Activated naive CD8-positive, alpha-beta T cell treated with anti-CD3 and anti-CD28 coated beads, Interleukin-2, amount 50 U/mL, for 16 hours (primary cell): ENCODE measurements around the gene PROSER2.
"Not testable (repeated sequence)": the region's sequence is repeated elsewhere in the genome, so short reads cannot be mapped to it uniquely, and the experiment has no call there.

Experiments used
- DNase-seq: peaks from one replicate; pipeline ENCODE4 v3.0.0-alpha.2; 2020; ENCODE audit warnings: low read depth, low spot score

PROSER2 gene

DNA sequence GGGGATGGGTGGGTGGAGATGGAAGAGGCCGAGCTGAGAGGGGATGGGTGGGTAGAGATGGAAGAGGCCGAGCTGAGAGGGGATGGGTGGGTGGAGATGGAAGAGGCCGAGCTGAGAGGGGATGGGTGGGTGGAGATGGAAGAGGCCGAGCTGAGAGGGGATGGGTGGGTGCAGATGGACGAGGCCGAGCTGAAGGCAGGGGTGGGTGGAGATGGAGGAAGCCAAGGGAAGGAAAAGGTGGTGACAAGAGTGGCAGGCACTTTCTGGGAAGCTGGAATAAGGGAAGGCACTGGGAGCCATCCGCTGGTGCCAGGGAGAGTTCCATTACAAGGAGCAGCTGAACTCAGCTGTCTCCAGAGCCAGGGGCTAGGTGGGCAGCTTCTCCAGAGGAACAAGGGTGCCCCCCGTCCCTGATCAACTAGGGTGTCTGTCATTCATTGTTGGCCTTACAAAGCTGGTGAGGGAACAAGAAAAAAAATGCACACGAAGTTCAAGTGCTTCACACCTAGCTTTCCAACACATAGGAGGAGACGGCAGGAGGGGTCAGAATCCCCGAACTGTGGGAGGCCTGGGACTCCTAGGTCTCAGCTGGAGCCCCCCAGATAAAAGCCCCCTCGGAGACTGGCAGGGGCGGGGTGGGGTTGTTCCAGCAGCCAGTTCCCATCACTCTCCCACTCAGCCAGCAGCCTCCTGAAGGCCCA lies 62.4 kb downstream of the PROSER2 start:
- no peak for DNase-seq

DNA sequence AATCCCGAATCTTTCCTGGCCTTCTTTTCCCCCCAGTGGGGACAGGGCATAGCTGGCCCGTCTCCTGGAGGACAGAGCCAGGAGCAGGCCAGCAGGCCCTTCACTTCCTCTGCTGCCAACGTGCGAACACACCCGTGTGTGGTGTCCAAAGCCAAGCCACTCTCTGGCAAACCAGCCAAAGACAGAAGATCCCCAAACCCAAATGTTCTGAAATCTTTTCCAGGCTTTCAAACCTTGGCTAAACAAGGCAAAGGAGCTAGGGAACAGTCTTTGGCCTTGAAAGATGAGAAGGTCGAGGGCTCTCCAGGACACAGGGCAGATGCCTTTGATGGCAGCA lies 63.0 kb downstream of the PROSER2 start:
- DNase-seq = no peak

DNA sequence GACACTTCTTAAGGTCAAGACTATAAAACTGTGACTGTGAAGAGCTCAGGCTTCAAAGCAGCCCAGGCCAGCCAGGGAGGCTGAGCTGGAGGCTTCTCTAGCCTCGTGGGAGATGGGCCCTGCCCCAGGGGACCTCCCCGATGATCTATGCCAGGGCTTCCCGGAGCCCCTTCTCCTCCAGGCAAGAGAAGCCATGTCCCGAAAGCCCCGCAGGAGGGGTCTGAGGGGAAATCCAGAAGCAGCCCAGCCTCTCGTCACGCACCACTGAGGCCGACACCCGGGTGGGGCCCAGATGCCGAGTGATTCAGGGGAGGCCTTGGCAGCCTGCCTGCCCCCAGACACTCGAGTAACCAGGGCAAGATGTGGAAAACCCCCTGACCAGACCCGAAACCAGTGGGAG lies 63.7 kb downstream of the PROSER2 start:
- no peak for DNase-seq

DNA sequence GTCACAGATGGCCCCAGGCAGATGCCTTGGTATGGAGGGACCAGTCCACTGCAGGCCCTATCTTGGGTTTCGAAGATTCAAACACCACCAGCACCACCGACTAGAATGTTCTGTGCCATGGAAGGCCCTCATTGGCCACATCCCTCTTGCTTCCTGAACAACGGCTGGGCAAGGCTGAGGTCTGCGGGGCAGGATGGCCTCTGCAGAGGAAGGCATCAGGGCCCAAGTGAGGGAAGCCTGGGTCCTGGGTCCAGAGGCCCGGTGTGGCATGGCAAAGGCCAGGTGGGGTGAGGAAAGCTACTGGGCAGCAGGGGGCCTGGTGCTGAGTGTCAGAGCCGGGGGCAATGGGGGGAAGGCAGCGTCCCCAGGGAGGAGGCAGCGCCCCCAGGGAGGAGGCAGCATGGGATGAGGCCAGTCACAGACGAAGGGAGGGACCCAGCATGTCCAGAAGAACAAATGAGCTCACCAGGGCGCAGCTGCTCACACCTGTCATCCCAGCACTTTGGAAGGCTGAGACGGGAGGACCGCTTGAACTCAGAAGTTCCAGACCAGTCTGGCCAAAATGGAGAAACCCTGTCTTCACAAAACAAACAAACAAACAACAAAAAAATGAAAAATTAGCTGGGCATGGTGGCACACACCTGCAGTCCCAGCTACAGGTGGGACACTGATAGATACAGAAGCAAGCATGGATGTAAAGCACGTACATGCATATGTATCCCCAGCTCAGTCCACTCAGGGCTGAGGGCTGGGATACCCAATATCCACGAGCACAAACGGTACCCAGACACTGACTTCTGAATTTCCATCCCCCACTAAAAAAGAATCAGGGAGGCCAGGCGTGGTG lies 64.4 kb downstream of the PROSER2 start:
- no peak for DNase-seq

DNA sequence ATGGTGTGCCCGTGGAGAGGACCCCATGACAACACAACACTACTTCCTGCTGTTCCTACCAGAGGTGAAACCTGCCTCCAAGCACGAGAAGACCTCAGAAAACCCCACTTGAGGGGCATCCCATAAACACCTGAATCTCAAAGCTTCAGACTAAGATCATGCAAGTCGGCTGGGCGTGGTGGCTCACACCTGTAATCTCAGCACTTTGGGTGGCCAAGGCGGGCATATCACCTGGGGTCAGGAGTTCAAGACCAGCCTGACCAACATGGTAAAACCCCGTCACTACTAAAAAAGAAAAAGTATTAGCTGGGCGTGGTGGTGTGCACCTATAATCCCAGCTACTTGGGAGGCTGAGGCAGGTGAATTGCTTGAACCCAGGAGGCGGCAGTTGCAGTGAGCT lies 66.1 kb downstream of the PROSER2 start:
- not testable (repeated sequence) for DNase-seq

DNA sequence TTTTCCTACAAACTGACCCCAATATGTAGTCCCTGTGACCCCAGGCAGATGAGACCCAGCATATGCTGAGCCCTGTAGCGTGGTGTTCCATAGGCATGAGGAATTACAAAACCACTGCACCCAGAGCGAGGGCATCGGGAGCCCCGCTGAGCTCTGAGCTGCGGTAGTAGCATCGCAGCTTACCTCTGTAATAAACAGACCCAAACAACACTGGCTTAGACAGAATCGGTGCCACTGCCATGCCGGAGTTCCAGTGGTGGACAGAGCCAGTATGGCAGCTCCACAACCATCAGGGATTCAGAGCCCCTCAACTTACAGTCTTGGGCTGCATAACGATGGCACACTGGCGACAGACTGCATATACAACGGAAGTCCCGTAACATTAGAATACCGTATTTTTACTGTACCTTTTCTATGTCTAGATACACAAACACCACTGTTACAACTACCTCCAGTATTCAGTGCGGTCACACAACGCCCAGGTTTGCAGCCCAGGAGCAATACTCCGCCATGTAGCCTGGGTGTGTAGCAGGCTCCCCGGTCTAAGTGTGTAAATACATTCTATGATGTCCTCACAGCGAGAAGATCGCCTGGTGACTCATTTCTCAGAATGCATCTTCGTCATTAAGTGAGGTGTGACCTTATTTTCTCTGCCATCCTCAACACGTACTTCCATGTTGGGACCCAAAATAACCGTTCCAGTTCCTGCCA lies 68.8 kb downstream of the PROSER2 start:
- DNase-seq = no peak

DNA sequence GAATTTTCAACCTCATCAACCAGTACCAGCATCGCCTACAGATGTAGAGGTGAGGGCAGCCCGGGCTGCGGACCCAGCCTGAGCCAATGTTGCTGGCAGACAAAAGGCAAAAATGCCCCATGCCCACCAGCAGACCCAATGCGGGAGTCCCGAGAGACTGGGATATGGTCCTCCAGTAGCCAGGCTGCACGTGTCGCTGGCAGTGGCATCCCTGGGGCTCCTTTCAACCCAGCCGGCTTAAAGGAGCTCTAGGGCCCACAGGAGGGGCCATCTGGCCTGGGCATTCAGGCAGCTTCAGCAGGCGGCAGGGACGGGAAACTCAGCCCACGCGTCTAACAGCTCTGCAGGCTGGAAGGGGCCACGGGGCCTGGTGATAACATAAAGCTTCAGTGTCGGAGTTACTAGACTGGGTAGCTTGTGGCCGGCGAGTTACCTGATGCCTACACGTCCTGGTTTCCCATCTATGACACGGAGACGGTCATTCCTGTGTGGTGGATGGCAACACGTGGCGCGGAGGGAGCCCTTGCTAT lies 70.7 kb downstream of the PROSER2 start:
- no peak for DNase-seq

DNA sequence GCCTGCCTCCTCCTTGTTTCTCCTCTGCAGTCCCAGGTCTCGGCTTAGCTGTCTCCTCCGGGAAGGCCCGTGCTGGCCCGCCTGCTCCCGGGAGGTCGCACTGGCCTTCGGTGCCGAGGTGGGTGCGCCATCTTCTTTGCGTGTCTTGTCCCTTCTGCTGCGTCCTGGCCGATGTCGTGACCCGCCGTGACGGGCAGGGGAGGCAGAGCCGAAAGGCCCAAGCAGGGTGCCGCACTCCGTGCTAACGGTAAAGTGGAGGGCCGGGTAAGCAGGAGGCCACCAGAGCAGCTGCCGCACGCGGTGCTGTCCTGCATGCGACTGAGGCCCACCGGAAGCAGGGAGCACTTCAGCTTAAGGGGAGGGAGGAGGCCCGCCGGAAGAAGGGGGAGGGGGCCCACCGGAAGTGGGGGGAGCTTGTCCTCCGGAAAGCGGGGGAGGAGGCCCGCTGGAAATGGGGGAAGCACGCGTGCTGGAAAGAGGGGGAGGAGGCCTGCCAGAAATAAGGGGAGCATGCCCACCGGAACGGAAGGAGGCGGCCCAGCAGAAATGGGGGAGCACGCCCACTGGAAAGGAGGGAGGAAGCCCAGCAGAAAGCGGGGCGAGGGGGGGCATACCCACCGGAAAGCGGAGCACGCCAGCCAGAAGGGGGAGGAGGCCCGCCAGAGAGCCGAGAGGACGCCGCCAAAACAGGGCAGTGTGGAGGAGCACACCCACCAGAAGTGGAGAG lies 71.4 kb downstream of the PROSER2 start:
- no peak for DNase-seq

DNA sequence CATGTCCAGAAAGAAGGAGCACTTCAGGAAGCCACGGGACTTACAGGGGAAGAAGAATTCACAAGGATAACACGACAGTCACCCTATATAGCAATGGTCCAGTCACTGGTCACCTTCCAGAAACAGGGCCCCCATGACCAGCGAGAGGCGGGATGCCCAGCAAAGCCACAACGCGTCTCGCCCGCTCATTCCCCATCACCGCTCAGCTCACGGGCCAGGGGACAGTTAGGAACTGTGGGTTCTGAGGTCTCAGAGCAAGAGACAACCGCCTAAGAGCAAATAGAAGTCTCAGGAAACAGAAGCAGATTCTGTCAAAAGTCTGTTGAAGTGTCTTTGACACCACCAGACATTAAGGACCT lies 71.9 kb downstream of the PROSER2 start:
- no peak for DNase-seq

DNA sequence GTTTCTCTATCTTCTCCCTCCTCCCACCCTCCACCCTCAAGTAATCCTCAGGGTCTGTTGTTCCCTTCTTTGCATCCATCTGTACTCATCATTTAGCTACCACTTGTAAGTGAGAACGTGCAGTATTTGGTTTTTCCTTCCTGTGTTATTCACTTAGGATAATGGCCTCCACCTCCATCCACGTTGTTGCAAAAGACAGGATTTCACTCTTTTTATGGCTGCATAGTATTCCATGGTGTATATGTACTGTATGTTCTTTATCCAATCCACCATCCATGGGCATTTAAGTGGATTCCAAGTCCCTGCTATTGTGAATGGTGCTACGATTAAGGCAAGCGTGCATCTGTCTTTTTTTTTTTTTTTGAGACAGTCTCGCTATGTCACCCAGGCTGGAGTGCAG lies 72.4 kb downstream of the PROSER2 start:
- no peak for DNase-seq

DNA sequence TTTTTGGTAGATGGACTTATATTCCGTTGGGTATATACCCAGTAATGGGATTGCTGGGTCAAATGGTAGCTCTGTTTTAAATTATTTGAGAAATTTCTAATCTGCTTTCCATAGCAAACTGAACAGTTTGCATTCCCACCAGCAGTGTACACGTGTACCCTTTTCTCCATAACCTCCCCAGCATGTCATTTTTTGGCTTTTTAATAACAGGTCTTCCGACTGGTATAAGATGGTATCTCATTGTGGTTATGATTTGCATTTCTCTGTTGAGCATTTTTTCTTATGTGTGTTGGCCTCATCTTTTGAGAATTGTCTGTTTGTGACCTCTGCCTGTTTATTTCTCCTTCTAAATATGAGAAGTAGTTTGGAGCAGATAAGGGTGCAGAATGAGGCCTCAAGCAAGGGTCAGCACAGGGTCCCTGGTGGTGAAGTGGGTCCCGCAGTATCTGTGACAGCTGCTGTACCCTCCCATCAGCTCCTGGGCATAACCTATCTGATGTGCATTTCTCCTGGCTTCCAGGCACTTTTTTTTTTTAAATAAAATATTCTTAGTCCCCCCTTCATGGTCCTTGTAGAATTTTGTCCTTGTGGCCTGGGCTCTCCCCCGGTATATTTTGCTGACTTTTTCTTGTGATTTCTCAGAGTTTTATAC lies 73.5 kb downstream of the PROSER2 start:
- no peak for DNase-seq

DNA sequence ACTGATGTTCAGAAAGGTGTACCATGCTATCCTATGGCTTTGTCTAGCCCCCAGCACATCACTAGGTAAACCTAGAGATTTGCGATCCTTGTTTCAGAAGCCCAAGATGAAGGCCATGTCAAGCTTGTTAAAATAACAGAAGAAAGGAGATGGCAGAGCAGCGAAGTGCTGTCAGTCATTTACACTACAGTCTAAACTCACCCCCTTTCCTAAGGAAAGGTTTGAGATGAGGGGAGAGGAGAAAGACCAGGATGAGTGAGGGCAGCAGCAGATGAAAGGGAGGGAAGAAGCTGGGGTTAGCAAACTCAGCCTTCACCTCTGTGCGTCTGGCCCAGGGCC lies 74.8 kb downstream of the PROSER2 start:
- DNase-seq = no peak

DNA sequence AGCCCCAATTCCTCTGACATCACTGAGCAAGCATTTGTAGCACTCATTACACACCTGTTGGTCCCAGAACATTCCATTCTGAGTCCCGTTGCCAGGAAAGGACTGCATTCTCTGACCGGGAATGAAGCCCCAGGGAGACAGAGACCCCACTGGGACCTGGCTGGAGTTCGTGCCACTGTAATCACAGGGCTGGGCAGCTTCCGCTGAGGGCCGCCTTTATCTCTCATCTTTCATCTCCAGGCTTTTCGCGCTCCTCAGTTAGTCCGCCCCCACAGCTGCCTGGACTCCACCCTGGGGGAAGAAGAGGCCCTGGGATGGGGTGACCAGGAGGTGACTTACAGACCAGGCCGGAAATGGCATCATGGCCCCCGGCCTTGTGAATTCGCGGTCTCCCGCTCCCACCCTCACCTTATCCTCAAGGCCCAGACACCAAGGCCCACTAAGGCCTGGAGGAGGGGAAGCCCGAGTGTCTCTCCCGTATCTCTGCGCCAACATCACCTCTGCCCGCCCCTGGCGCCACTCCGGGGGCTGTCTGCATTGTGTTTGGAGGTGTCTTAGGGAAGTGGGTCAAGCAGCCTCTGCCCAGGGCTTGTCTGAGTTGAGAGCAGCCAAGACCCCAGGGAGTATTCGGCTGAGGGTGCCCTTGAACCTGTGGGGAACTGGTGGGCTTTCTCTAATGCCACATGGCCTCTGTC lies 75.4 kb downstream of the PROSER2 start:
- DNase-seq = no peak

DNA sequence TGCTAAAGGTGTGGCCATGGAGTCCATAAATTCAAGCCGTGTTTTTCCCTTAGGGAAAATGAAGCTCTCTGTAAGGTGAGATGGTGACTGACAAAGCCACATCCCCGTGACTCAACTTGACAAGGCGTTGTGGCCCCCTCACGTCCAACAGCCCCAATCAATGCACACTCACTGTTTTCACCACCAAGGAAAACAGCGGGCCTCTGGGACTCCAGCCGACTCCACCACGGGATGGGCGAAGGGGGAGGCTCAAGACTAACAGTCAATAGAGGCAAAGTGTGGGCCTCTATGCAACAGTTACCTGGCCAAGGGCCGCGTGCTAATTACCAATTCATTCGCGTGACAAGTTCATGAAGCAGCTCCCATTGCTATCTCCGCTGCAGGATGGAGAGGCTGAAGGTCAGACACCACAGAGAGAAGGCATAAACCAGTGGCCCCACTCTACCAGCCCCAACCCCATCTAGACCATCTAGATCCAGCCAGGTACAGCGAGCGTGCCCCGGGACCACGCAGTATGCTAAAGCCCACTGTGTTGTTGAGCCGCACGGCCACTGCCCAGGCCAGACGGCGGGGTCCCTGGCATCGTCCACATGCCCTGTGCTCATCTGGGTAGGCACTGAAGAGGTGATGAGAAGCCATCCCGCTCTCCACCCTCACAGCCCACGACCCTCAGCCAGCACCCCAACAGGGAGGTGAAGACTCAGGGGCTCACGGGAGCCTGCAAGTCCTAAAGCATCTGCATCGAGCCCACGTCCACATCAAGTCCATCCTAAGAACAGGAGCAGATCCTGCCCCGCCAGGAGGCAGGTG lies 76.1 kb downstream of the PROSER2 start:
- DNase-seq = no peak

DNA sequence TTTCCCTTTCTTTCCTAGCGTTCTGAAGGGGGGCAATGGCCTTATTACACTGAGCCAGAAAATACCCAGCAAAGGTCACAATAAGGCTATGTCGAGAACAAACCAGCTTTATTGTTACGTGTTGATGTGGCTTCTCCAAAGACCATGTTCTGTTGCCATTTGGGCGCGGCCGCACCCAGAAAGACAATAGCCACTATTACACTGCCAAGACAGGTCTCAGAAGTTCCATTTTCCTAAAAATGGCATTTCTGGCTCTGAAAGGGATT lies 77.8 kb downstream of the PROSER2 start:
- no peak for DNase-seq

DNA sequence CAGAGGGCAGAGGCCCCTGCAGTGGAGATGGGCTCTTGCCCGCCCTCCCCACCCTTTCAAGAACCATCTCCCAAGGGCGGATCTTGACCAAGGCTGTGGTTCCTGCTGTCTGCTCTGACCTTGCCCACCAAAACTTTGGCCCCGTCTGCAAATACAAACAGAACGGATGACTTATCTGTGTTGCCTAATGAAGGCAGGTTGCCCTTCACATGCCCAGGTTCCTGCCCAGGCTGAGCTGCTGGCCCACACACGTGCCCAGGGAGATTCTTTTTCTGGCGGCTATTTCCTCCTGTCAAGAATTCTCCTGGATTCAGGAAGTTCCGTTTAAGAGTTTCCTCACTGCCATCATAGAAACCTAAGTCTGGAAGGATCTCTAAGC lies 78.3 kb downstream of the PROSER2 start:
- no peak for DNase-seq

DNA sequence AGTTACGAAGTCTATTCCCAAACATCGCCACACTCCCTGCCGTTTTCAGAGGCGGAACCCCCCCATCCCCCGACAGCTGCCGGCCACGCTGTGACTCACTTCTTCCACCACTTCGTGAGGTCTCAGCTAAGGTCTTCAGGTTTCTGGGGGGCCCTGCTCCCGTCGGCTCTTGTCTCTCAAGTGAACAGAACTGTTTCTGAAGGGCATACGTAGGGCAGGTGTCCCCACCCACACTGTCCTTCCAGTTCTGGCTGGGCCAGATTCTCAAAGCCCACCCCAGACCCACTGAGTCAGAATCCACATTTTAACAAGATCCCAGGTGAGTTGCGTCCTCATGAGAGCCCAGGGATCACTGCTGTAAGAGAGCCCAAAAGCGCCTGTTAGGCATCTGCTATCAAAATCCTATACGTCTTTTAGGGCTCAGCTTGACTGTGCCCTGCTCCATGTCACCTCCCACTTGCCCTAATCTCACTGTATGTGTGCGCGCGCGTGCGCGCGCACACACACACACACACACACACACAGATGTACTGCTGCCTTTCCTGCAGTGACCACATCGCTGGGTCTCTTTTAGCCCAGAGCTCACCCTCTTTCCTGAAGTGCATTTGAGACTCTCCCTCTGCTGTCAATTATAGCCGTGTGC lies 78.8 kb downstream of the PROSER2 start:
- DNase-seq = no peak

DNA sequence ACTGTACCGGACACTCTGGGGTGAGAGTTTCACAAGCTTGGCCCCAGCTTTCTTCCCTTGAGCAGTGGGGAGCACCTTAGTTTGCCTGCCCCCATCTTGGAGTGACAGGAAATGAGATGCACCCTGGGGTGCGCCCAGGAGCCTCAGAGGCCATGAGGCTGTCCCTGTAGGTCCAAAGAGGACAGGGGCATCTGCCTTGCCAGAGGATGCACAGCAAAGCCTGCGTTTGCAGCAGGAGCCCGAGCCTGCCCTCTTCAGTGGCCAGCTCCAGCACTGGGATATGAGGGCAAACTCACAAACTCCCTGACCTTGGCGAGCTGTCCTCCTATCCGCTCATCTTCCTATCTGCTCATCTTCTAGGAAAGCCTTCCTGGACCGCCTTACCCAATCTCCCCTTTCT lies 79.5 kb downstream of the PROSER2 start:
- no peak for DNase-seq

DNA sequence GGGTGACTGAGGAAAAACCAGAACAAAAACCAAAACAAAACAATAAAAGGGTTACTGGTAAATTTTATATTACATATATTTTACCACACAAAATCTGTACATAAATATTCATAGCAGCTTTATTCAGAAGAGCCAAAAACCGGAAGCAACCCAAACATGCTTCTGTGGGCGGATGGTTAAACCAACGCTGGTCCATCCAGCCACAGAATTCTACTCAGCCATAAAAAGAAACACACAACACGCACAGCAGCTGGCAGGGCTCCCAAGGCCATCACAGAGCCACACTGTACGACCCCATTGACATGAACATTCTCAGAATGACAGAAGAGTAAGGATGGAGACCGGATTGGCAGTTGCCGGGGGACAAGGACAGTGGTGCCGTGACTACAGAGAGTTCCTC lies 83.6 kb downstream of the PROSER2 start:
- no peak for DNase-seq

DNA sequence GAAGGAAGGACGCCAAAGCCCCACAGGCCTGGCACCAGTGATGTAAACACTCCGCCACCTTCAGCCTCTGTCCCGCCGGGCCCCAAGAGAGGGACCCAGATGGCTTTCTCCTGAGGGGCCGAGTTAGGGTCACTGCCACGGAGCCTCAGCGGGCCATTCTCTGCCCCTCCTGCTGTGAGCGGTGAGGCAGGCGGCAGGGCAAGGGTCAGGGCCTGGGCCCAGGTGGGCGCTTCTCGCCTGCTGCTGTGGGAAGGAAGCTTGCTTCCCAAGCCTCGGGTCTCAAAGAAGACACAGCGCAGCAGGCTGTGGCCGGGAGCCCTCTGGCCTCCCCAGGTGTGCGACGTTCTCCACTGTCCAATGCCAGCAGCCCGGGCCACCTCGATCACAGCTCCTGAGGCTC lies 84.8 kb downstream of the PROSER2 start:
- DNase-seq = no peak
